ENCODE data around the gene C22orf39. TPM values are rescaled to one million over a fixed set of nuclear protein-coding genes. Genes with fewer than 3 reads are reported as not detected.

Gene C22orf39
- total RNA-seq, 4 donors from 2014 or later: 92.1 to 136 (median 111) TPM

GRCh38 chr22:19411690-19412045 is 35.8 kb downstream of the C22orf39 start:
- Histone ChIP-seq H3K9me3 (no peaks in the 10 kb centered on the region), H3K36me3 (peaks cover 23 to 38% (median 32%) of the 10 kb centered on the region in 4 donors), H3K4me1 (peaks cover 0 to 25% (median 4%) of the 10 kb centered on the region in 4 donors), H3K27ac (replicated peaks in 1 of 4) (no peak overlapping the region), H3K27me3 (no peaks in the 10 kb centered on the region), H3K4me3 (no peak overlapping the region)
- DNase-seq (ENCODE audit: extremely low spot score): no peak
- TF ChIP-seq, protein P1, sequence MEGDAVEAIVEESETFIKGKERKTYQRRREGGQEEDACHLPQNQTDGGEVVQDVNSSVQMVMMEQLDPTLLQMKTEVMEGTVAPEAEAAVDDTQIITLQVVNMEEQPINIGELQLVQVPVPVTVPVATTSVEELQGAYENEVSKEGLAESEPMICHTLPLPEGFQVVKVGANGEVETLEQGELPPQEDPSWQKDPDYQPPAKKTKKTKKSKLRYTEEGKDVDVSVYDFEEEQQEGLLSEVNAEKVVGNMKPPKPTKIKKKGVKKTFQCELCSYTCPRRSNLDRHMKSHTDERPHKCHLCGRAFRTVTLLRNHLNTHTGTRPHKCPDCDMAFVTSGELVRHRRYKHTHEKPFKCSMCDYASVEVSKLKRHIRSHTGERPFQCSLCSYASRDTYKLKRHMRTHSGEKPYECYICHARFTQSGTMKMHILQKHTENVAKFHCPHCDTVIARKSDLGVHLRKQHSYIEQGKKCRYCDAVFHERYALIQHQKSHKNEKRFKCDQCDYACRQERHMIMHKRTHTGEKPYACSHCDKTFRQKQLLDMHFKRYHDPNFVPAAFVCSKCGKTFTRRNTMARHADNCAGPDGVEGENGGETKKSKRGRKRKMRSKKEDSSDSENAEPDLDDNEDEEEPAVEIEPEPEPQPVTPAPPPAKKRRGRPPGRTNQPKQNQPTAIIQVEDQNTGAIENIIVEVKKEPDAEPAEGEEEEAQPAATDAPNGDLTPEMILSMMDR (IDR thresholded peaks at IDR 0.05): no peak
- TF ChIP-seq POLR2A (IDR thresholded peaks at IDR 0.05; ENCODE audit: low read depth): no peak
- no peak for TF ChIP-seq EP300 (IDR thresholded peaks at IDR 0.05)
- TF ChIP-seq POLR2AphosphoS5 (IDR thresholded peaks at IDR 0.05): no peak
- WGBS: 100% methylated on average over 1 of the region's 1 CpG
- intact Hi-C loops (cut with DNase I): no loop called here

- peaks cover 28 to 43% (median 38%) of the 10 kb centered on the region in 4 donors for H3K36me3 ChIP-seq
- TF ChIP-seq POLR2AphosphoS5 (IDR thresholded peaks at IDR 0.05) (no peak), EP300 (IDR thresholded peaks at IDR 0.05) (no peak), POLR2A (IDR thresholded peaks at IDR 0.05; ENCODE audit: low read depth) (no peak)
- TF ChIP-seq, protein P1 (IDR thresholded peaks at IDR 0.05): no peak
- no peak overlapping the region for H3K4me3 ChIP-seq
- no peak overlapping the region for H3K27ac ChIP-seq (replicated peaks in 1 of 4)
- H3K9me3 ChIP-seq: no peaks in the 10 kb centered on the region
- intact Hi-C loops (cut with DNase I): no loop called here
- H3K27me3 ChIP-seq: no peaks in the 10 kb centered on the region
- no peak for DNase-seq (ENCODE audit: extremely low spot score)
- H3K4me1 ChIP-seq: peaks cover 0 to 29% (median 4%) of the 10 kb centered on the region in 4 donors
- 92% methylated on average over 5 of the region's 6 CpGs for WGBS
Observed at GRCh38 chr22:19410941-19411689, 36.4 kb downstream of the C22orf39 start.

DNA sequence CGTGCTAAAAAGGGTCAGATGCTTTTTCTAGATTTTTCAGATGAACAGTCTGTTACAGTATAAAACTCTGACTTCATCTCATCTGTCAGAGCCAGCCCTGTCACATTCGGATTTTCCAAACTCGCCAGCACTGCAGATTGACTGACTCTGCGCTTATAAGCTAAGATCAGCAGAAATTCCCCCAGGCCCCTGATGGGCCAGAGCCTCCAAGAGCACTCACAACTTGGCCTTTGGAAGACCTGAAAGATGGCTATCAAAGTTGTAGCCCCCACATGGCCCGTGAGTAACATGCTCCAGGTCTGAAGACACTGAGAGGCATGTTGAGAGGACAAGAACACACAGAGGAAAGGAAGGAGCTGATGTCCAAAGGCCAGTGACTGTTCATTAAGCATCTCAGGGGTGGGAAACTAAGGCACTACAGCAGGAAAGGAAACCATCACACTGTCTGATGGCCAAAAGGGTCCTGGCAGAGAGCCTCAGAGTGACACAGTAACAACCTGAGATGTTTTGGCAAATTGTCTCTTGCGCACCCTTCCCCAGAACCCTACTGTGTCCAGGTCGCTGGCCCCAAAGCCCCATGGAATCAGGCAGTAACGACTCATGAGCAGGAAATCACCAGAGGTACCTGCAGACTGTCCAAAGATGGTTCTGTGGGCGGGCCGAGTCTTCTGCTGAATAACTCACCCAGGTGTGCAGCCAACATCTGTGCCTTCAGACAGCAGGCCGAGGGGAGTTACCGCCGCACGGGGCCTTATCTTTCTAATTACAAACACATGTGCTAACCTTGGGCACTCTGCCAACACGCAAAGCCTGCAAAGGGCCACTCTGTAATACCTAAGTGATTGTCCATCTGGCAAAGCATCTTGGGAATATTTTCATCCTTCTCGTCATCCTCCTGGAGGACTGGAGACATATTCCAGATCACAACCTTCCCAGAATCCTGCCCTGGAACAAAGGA is 39.6 kb downstream of the C22orf39 start:
- Histone ChIP-seq H3K27ac (replicated peaks in 1 of 4) (no peak overlapping the region), H3K4me1 (peaks cover 0 to 29% (median 4%) of the 10 kb centered on the region in 4 donors), H3K4me3 (no peak overlapping the region), H3K36me3 (peaks cover 35 to 63% (median 53%) of the 10 kb centered on the region in 4 donors), H3K9me3 (no peaks in the 10 kb centered on the region), H3K27me3 (no peaks in the 10 kb centered on the region)
- intact Hi-C loops (cut with DNase I): no loop called here
- DNase-seq (ENCODE audit: extremely low spot score): no peak
- WGBS: 76% methylated on average over 16 of the region's 16 CpGs
- TF ChIP-seq EP300 (IDR thresholded peaks at IDR 0.05) (no peak), POLR2A (IDR thresholded peaks at IDR 0.05; ENCODE audit: low read depth) (no peak), POLR2AphosphoS5 (IDR thresholded peaks at IDR 0.05) (no peak)
- TF ChIP-seq, protein P1 (IDR thresholded peaks at IDR 0.05): no peak

- Histone ChIP-seq H3K27me3 (no peaks in the 10 kb centered on the region), H3K27ac (replicated peaks in 1 of 4) (no peak overlapping the region), H3K9me3 (no peaks in the 10 kb centered on the region), H3K4me1 (peaks cover 0 to 19% (median 4%) of the 10 kb centered on the region in 4 donors), H3K4me3 (no peak overlapping the region), H3K36me3 (peaks cover 35 to 66% (median 60%) of the 10 kb centered on the region in 4 donors)
- no peak for DNase-seq (ENCODE audit: extremely low spot score)
- 86% methylated on average over 4 of the region's 4 CpGs for WGBS
- TF ChIP-seq, protein P1 (IDR thresholded peaks at IDR 0.05): no peak
- no peak for TF ChIP-seq EP300 (IDR thresholded peaks at IDR 0.05)
- no peak for TF ChIP-seq POLR2A (IDR thresholded peaks at IDR 0.05; ENCODE audit: low read depth)
- TF ChIP-seq POLR2AphosphoS5 (IDR thresholded peaks at IDR 0.05): no peak
- intact Hi-C loops (cut with DNase I): no loop called here
Observed at GRCh38 chr22:19406846-19407245, 40.7 kb downstream of the C22orf39 start.
